Brain pericyte (primary cell): ENCODE data around the gene APBA2.
"Not testable (repeated sequence)": the region's sequence is repeated elsewhere in the genome, so short reads cannot be mapped to it uniquely, and the experiment has no call there.

Experiments
- DNase-seq: peaks from one replicate; pipeline ENCODE4 v3.0.0-alpha.2; 2012; ENCODE audit warnings: low read depth, low spot score

Gene APBA2

GRCh38 chr15:28885630-28886430, at the start of gene APBA2:
Gene APBA2, plus strand, starts transcription at chr15:28885974. Its CDS starts 167,911 bp downstream, at chr15:29053885.
- DNase-seq: no peak

- DNase-seq: not testable (repeated sequence)
Observed at GRCh38 chr15:28840285-28840684, 45.5 kb upstream of the APBA2 start.

- not testable (repeated sequence) for DNase-seq
Observed at GRCh38 chr15:28842210-28842609, 43.6 kb upstream of the APBA2 start.

DNA sequence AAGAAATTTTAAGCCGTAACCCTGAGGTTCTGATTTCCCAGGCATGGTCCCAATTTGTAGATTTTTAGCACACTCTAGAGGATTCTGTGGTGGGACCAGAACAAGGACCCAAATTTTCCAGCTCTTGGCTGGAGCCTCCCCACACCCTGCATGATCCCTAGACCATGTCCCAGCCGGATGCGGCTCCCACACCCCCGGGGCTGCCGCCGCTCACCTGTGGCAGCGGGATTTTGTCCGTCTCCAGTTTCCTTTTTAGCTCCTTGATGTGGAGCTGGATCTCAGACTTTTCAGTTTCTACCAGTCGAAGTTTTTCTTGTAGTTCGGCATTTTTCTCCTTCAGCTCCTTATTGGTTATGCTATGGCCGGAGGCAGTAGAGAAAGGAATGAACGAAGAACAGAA, 42.3 kb upstream of the APBA2 start:
- not testable (repeated sequence) for DNase-seq

DNA sequence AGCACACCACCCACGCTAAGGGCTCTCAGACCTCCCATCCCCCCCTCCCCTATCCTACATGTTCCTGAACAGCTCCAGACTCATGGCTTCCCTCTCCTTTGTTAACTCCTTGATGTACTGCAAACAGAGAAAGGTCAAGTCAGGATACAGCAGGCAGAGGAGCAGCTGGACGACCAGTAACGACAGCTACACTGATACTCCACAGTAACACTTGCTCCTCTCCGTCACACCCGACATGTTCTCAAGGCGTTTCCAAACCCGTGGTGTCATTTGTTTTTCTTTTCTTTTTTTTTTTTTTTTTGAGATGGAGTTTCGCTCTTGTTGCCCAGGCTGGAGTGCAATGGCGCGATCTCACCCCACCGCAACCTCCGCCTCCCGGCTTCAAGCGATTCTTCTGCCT, 41.6 kb upstream of the APBA2 start:
- DNase-seq: not testable (repeated sequence)

DNA sequence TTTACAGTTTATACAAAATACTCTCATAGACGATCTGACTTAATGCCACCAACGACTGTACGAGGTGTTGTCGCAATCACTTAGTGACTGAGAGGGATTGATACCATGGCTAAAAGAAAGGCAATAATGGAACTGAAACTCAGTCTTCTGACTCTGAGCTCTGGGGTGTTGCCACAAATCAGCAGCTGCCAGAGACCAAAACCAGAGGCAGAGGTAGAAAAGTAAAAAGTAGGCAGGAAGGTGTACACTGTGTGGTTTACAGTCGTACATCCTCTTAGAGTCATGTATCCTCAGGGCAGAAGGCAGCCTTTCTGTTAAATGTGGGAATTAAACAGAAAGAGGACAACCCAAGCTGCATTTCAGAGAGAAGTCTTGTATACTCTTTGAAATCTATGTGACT, 38.5 kb upstream of the APBA2 start:
- not testable (repeated sequence) for DNase-seq

GRCh38 chr15:28847959-28848358, 37.8 kb upstream of the APBA2 start:
- DNase-seq: not testable (repeated sequence)

DNA sequence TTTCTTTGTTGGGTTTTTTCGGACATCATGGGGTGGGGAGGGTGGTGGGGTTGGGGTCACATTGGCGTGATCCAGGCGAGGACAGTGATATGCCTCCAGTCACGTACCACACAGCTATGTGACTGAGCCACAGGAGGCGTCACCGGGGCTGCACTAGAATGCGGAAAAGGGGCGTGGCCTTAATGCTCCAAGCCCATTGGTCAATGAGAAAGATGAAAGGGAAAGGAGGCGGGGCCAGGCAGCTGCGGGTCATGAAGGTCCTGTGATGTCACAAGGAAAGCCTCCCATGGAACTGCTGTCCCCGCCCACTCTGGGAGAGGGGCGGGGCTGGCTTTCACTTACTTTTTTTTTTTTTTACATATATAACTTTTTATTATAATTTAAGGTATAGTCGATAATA, 37.3 kb upstream of the APBA2 start, which contains the start of gene GOLGA6L7:
TSS of gene GOLGA6L7 (minus strand) at position 124 of the 400 bp plus-strand sequence. CDS start at position 29, 95 bp downstream.
- DNase-seq: not testable (repeated sequence)

DNA sequence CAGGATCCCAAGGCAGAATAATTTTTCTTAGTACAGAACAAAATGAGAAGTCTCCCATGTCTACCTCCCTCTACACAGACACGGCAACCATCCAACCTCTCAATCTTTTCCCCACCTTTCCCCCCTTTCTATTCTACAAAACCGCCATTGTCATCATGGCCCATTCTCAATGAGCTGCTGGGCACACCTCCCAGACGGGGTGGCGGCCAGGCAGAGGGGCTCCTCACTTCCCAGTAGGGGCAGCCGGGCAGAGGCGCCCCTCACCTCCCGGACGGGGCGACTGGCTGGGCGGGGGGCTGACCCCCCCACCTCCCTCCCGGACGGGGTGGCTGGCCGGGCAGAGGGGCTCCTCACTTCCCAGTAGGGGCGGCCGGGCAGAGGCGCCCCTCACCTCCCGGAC, 36.5 kb upstream of the APBA2 start:
- not testable (repeated sequence) for DNase-seq

GRCh38 chr15:28849766-28850165, 36.0 kb upstream of the APBA2 start:
- DNase-seq: not testable (repeated sequence)

DNA sequence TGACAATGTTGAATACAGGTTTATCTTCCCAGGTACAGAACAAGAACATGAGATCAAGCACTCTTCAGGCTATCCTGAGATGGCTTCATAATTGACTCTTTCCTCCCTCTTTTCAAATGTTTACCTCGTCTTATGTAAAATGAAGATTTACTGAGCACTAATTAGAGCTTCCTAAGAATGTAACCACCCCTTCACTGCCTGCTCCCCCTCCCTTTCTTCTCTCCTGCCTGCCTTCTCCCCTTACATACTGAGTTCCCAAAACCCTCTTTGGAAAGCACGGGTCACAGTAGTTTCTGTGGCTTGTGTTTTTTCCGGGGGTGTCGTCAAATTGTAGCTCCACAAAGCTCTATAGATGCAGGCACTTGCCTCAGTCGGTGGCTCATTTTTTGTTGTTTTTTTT, 32.1 kb upstream of the APBA2 start:
- not testable (repeated sequence) for DNase-seq

- DNase-seq: not testable (repeated sequence)
Observed at GRCh38 chr15:28854578-28854977, 31.2 kb upstream of the APBA2 start.

- DNase-seq: no peak
Observed at GRCh38 chr15:28861031-28861534, 24.7 kb upstream of the APBA2 start.

GRCh38 chr15:28861589-28862293, 24.0 kb upstream of the APBA2 start:
- DNase-seq: not testable (repeated sequence)

- no peak for DNase-seq
Observed at GRCh38 chr15:28868744-28869345, 16.9 kb upstream of the APBA2 start.

DNA sequence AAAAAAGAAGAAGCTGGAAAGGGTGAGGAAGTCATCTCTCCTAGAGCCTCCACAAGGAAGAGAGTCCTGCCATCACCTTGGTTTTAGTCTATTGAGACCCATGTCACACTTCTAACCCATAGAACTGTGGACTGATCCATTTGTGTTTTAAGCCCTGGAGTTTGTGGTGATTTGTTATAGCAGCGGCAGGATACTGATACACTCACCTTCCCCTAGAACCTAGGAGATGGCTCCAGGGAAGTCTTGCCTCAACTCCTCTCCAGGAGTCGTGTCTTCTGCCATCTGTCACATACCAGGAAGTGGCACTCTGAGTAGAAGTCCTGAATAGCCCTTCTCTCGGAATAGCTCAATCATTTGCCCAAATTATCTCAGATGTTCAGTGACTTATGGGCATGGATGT, 14.6 kb upstream of the APBA2 start:
- no peak for DNase-seq

- no peak for DNase-seq
Observed at GRCh38 chr15:28873006-28873405, 12.8 kb upstream of the APBA2 start.

GRCh38 chr15:28873585-28874190, 12.1 kb upstream of the APBA2 start:
- no peak for DNase-seq

GRCh38 chr15:28875461-28876000, 10.2 kb upstream of the APBA2 start:
- no peak for DNase-seq

DNA sequence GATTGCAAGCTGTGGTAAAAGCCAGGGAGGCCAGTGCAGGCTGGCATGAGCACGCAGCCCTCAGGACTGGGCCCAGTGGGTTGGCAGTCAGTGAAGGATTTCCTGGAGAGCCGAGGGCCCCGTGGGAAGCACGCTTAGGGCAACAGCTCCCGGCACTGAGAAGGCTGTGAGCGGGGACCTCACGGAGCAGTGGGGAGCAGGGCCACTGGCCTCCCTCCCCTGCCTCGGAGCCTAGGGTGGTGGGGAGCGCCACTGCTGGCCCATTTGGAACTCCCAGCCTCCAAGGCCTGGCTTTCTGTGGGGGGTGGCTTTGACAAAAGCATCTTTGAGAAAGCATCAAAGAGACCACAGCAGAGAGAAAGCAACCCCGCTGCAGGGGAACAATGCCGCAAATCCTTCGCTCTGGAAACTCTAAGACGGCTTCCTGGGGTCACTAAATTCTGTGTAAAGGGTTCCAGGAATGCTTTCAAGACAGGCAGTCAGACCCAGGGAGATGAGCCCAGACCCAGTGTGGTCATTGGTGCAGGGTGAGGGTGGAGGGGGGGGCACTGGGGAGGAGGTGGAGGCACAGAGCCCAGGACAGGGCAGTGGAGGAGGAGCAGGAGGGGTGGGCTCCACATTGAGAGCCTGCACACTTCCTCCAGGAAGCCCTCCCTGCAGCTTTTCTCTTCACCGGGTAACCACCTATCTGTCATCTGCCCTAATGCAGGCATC, 9.5 kb upstream of the APBA2 start:
- DNase-seq: no peak

DNA sequence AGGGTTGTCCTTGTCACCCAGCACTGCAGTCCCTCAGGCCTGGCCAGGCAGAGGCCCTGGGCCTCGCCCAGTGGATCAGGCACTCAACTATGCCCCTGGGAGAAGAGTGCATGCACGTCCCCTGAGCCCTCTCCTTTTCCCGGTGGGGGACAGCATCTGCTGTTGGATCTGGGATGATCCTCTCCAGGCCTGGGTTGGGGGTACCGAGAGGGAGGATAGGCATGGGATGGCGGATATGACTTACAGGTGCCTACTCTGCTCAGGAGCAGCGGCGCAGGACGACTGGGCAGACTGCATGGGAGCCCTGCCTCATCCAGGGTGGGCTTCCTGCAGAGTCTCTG, 9.0 kb upstream of the APBA2 start:
- DNase-seq: no peak
